ENCODE data around the gene DAND5. TPM values are rescaled to one million over a fixed set of nuclear protein-coding genes. Genes with fewer than 3 reads are reported as not detected.

DAND5 gene
- total RNA-seq, 2 donors from 2014 or later: not detected

GRCh38 chr19:13016628-13017305 lies 47.4 kb downstream of the DAND5 start:
- ATAC-seq (no peak), DNase-seq (ENCODE audit: low spot score) (no peak)
- Mint-ChIP-seq H3K9me3 (no peaks in the 10 kb centered on the region), H3K36me3 (no peaks in the 10 kb centered on the region), H3K4me1 (ENCODE audit: low read depth in 2 of 2) (peaks cover 15 to 24% of the 10 kb centered on the region in 2 donors), H3K27ac (no peak overlapping the region), H3K4me3 (no peak overlapping the region), H3K27me3 (peaks cover 54 to 56% of the 10 kb centered on the region in 2 donors)

- ATAC-seq (no peak), DNase-seq (ENCODE audit: low spot score) (no peak)
- Mint-ChIP-seq H3K36me3 (no peaks in the 10 kb centered on the region), H3K27ac (no peak overlapping the region), H3K4me1 (ENCODE audit: low read depth in 2 of 2) (peaks cover 14 to 27% of the 10 kb centered on the region in 2 donors), H3K9me3 (no peaks in the 10 kb centered on the region), H3K4me3 (no peak overlapping the region), H3K27me3 (peaks cover 57 to 62% of the 10 kb centered on the region in 2 donors)
These were observed 48.1 kb downstream of the DAND5 start for GRCh38 chr19:13017306-13018034.

- Mint-ChIP-seq H3K4me3 (no peak overlapping the region), H3K27me3 (peaks cover 60 to 62% of the 10 kb centered on the region in 2 donors), H3K4me1 (ENCODE audit: low read depth in 2 of 2) (peaks cover 9 to 24% of the 10 kb centered on the region in 2 donors), H3K36me3 (no peaks in the 10 kb centered on the region), H3K27ac (no peak overlapping the region), H3K9me3 (no peaks in the 10 kb centered on the region)
- no peak for ATAC-seq
- no peak for DNase-seq (ENCODE audit: low spot score)
These were observed 48.9 kb downstream of the DAND5 start for GRCh38 chr19:13018035-13018914.

- Mint-ChIP-seq H3K4me1 (ENCODE audit: low read depth in 2 of 2) (peaks cover 12 to 18% of the 10 kb centered on the region in 2 donors), H3K4me3 (no peak overlapping the region), H3K27me3 (peaks cover 59 to 60% of the 10 kb centered on the region in 2 donors), H3K36me3 (no peaks in the 10 kb centered on the region), H3K9me3 (no peaks in the 10 kb centered on the region), H3K27ac (no peak overlapping the region)
- no peak for DNase-seq (ENCODE audit: low spot score)
- no peak for ATAC-seq
These were observed 50.0 kb downstream of the DAND5 start for GRCh38 chr19:13019332-13019731.

- Mint-ChIP-seq H3K27me3 (peaks cover 56 to 58% of the 10 kb centered on the region in 2 donors), H3K27ac (no peak overlapping the region), H3K36me3 (no peaks in the 10 kb centered on the region), H3K9me3 (no peaks in the 10 kb centered on the region), H3K4me1 (ENCODE audit: low read depth in 2 of 2) (peaks cover 12 to 21% of the 10 kb centered on the region in 2 donors), H3K4me3 (no peak overlapping the region)
- no peak for ATAC-seq
- no peak for DNase-seq (ENCODE audit: low spot score)
These were observed 50.6 kb downstream of the DAND5 start for GRCh38 chr19:13020002-13020414.

- DNase-seq (ENCODE audit: low spot score) (no peak), ATAC-seq (peak in 1 of 2 donors; percentile 28)
- no peak overlapping the region for H3K27ac Mint-ChIP-seq
- H3K4me3 Mint-ChIP-seq: peak overlapping the region; percentile 30
- H3K4me1 Mint-ChIP-seq (ENCODE audit: low read depth in 2 of 2): peaks cover 12 to 20% of the 10 kb centered on the region in 2 donors
- H3K9me3 Mint-ChIP-seq: no peaks in the 10 kb centered on the region
- peaks cover 55 to 61% of the 10 kb centered on the region in 2 donors for H3K27me3 Mint-ChIP-seq
- H3K36me3 Mint-ChIP-seq: no peaks in the 10 kb centered on the region
These were observed 52.9 kb downstream of the DAND5 start for GRCh38 chr19:13022111-13022858.

- Mint-ChIP-seq H3K27me3 (peaks cover 48 to 54% of the 10 kb centered on the region in 2 donors), H3K27ac (no peak overlapping the region), H3K9me3 (no peaks in the 10 kb centered on the region), H3K4me3 (peak overlapping the region; percentile 57), H3K36me3 (no peaks in the 10 kb centered on the region), H3K4me1 (ENCODE audit: low read depth in 2 of 2) (peaks cover 12 to 20% of the 10 kb centered on the region in 2 donors)
- ATAC-seq (no peak), DNase-seq (ENCODE audit: low spot score) (no peak)
These were observed 53.7 kb downstream of the DAND5 start for GRCh38 chr19:13022859-13023636.

- Mint-ChIP-seq H3K4me3 (peak overlapping the region; percentile 57), H3K27me3 (peaks cover 52 to 53% of the 10 kb centered on the region in 2 donors), H3K4me1 (ENCODE audit: low read depth in 2 of 2) (peaks cover 12 to 20% of the 10 kb centered on the region in 2 donors), H3K27ac (no peak overlapping the region), H3K36me3 (no peaks in the 10 kb centered on the region), H3K9me3 (no peaks in the 10 kb centered on the region)
- DNase-seq (ENCODE audit: low spot score): no peak
- no peak for ATAC-seq
These were observed 54.3 kb downstream of the DAND5 start for GRCh38 chr19:13023656-13024055.

Other genes with a start within 250 kb of the DAND5 start
- gene TNPO2, start 245.6 kb upstream of the DAND5 start, total RNA-seq: 100 to 1,000 TPM in 1 of 2 donors, 10 to 100 TPM in 1; 76.9 to 229 TPM
- 100 to 1,000 TPM; 154 to 196 TPM for gene TRIR, start 234.9 kb upstream of the DAND5 start, total RNA-seq
- 10 to 100 TPM; 48.9 to 70.8 TPM for gene GET3, start 232.1 kb upstream of the DAND5 start, total RNA-seq
- not detected for gene BEST2, start 217.8 kb upstream of the DAND5 start, total RNA-seq
- gene HOOK2, start 194.0 kb upstream of the DAND5 start, total RNA-seq: 10 to 100 TPM; 19.5 to 20.7 TPM
- 100 to 1,000 TPM; 252 to 329 TPM for gene JUNB, start 178.1 kb upstream of the DAND5 start, total RNA-seq
- 100 to 1,000 TPM; 150 to 226 TPM for gene PRDX2, start 167.8 kb upstream of the DAND5 start, total RNA-seq
- gene THSD8, start 167.5 kb upstream of the DAND5 start, total RNA-seq: 10 to 100 TPM in 1 of 2 donors, 1 to 10 TPM in 1; 8.7 to 19.5 TPM
- 10 to 100 TPM; 20.8 to 63.5 TPM for gene RNASEH2A, start 163.0 kb upstream of the DAND5 start, total RNA-seq
- gene RTBDN, start 135.0 kb upstream of the DAND5 start, total RNA-seq: not detected
- gene MAST1, start 131.1 kb upstream of the DAND5 start, total RNA-seq: under 1 TPM in 1 of 2 donors, not detected in 1; 0.31 TPM
- gene DNASE2, start 88.1 kb upstream of the DAND5 start, total RNA-seq: 10 to 100 TPM; 30.3 to 32.7 TPM
- gene KLF1, start 82.4 kb upstream of the DAND5 start, total RNA-seq: under 1 TPM; 0.52 to 0.89 TPM
- 10 to 100 TPM; 41.5 to 77.2 TPM for gene GCDH, start 78.4 kb upstream of the DAND5 start, total RNA-seq
- 1 to 10 TPM in 1 of 2 donors, under 1 TPM in 1; 0.78 to 1.1 TPM for gene SYCE2, start 50.3 kb upstream of the DAND5 start, total RNA-seq
- gene FARSA, start 35.9 kb upstream of the DAND5 start, total RNA-seq: 100 to 1,000 TPM; 130 to 196 TPM
- gene CALR, start 31.0 kb upstream of the DAND5 start, total RNA-seq: 1,000 to 10,000 TPM; 1,328 to 1,513 TPM
- 100 to 1,000 TPM; 112 to 148 TPM for gene RAD23A, start 23.7 kb upstream of the DAND5 start, total RNA-seq
- gene GADD45GIP1, start 12.4 kb upstream of the DAND5 start, total RNA-seq: 10 to 100 TPM; 15.9 to 32.3 TPM
- gene NFIX, start 25.9 kb downstream of the DAND5 start, total RNA-seq: under 1 TPM; 0.31 to 0.89 TPM
- 1 to 10 TPM in 1 of 2 donors, under 1 TPM in 1; 0.86 to 1.4 TPM for gene LYL1, start 133.3 kb downstream of the DAND5 start, total RNA-seq
- 100 to 1,000 TPM in 1 of 2 donors, 10 to 100 TPM in 1; 54.6 to 120 TPM for gene TRMT1, start 147.2 kb downstream of the DAND5 start, total RNA-seq
- 100 to 1,000 TPM; 129 to 138 TPM for gene NACC1, start 148.7 kb downstream of the DAND5 start, total RNA-seq
- 10 to 100 TPM; 48.1 to 62.5 TPM for gene STX10, start 180.8 kb downstream of the DAND5 start, total RNA-seq
- 100 to 1,000 TPM; 106 to 117 TPM for gene IER2, start 180.8 kb downstream of the DAND5 start, total RNA-seq